NCI-H128 (cell line): ENCODE results near the gene PSMD12.
"Not testable (repeated sequence)": the region's sequence is repeated elsewhere in the genome, so short reads cannot be mapped to it uniquely, and the experiment has no call there.

Experiments used
- DNase-seq: peaks from one replicate; lab custom pipeline; 2025; ENCODE audit not compliant: unreplicated experiment; lab: John Stamatoyannopoulos, UW

PSMD12 gene

DNA sequence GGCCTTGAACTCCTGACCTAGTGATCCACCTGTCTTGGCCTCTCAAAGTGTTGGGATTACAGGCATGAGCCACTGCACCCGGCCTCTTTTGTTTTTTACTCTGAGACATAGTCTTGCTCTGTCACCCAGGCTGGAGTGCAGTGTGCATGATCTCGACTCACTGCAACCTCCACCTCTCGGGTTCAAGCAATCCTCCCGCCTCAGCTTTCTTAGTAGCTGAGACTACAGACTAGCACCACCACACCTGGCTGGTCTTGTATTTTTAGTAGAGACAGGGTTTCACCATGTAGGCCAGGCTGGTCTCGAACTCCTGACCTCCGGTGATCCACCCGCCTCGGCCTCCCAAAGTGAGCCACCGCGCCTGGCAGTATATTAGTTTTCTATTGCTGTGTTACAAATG is 22.2 kb upstream of the PSMD12 start:
- not testable (repeated sequence) for DNase-seq

DNA sequence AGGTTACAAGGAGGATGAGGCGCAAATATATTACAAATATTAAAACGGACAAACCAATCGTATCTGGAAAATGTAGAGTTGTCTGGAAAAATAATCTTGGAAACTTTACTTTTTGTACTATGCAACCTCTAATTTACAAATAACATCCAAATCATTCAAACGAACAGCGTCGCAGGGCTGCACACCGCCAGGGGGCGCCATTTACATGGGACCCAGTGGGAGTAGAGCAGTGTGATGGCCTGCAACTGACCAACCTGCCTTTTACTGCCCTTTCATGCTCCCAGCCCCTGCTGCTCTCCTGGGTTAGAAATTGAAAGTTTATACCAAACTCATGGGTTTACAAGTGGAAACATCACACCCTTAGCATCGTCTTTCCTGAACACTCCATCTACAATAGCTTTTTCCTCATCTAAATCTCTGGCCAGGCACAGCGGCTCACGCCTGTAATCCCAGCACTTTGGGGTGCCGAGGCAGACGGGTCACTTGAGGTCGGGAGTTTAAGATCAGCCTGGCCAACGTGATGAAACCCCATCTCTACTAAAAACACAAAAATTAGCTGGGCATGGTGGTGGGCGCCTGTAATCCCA is 20.7 kb upstream of the PSMD12 start:
- no peak for DNase-seq

DNA sequence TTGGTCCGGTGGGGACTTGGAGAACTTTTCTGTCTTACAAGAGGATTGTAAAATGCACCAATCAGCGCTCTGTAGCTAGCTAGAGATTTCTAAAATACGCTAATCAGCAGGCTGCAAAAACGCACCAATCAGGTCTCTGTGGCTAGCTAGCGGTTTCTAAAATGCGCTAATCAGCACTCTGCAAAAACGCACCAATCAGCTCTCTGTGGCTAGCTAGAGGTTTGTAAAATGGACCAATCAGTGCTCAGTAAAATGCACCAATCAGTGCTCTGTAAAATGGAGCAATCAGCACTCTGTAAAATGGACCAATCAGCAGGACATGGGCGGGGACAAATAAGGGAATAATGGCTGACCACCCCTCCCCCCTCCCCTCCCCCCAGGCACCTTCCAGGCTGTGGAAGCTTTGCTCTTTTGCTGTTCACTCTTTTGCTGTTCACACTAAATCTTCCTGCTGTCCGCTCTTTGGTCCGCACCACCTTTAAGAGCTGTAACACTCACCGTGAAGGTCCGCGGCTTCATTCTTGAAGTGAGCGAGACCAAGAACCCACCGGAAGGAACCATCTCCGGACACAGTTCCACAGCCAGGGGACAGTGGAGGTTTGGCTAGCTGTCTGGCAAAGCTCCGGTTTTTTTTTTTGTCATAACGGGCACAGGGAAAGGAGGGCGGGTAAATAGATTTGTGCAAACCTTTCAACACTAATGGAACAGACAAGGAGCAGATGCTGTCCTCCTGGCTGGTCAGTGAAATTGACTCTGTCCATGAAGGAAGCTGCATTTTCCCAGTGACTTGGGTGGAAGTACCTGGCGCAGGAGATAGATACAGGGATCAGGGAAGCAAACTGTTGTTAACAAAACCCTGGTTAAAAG is 19.0 kb upstream of the PSMD12 start:
- DNase-seq: no peak

DNA sequence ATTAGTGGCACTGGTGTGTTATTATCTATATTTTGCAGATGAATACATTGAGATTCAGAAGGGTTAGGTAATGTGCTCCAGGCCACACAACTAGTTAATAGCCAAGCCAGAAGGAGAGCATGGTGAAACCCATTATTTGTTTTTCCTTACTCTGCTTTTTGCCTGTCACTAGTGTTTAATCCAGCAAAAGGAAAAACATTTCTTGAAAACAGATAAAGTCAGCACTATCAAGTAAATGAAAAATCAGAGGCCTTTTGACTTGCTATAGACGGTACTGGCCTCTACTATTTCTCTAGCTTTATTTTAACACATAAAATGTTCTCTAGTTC is 15.5 kb upstream of the PSMD12 start:
- DNase-seq: no peak

DNA sequence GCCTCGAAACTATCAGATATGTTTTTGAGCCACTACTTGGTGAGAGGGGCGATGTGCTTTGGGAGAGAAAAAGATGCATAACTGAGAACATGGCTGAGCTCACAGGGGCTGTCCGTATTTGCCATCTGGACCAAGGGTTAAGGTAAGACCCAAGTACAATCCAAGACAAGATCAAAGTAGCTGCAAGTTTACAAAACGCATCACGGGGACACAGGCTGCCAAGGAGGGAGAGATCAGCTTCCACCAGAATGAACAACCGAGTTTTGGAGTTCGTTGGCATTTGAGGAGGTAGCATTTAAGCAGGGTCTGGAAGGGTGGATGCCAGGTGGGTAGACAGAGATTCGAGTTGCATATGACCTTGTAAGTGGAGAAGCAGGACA is 12.9 kb upstream of the PSMD12 start:
- DNase-seq: no peak

DNA sequence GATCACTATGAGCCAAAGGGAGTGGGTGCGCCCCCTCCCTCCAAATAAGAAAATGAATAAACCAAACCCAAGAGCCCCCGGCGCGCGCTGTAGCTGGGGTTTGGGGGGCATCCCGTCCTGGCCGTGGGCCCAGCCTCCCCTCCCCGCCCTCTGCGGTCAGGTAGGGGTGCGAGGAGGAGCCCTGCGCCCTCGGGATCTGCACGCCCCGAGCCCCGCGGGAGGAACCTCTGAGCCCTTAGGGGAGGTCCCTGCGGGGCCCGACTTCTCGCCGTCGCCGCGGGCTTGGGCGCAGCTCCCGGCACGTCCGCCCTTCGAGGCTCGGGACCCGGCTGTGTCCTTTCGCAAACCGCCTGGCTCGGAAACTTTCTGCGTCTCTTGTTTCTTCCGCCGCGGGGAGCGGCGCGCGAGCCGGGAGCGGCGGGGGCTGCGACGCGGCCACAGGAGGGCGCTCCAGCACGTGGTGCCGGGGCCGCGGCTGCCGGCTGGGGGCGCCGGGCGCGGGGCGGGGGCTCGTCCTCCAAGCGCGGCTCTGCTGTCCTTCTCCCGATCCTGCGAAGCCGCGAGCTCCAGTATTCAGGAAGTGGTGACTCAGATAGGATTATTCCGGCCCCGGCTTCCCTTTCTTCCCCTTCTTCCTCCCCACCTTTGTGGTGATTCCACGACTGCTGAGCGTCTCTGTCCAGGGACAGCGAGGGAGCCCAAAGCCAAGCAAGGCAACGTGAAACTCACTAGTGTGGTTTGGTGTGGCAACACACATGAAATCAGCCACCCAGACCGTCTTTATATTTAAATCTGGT is 12.3 kb upstream of the PSMD12 start:
- DNase-seq: peak; percentile 11

DNA sequence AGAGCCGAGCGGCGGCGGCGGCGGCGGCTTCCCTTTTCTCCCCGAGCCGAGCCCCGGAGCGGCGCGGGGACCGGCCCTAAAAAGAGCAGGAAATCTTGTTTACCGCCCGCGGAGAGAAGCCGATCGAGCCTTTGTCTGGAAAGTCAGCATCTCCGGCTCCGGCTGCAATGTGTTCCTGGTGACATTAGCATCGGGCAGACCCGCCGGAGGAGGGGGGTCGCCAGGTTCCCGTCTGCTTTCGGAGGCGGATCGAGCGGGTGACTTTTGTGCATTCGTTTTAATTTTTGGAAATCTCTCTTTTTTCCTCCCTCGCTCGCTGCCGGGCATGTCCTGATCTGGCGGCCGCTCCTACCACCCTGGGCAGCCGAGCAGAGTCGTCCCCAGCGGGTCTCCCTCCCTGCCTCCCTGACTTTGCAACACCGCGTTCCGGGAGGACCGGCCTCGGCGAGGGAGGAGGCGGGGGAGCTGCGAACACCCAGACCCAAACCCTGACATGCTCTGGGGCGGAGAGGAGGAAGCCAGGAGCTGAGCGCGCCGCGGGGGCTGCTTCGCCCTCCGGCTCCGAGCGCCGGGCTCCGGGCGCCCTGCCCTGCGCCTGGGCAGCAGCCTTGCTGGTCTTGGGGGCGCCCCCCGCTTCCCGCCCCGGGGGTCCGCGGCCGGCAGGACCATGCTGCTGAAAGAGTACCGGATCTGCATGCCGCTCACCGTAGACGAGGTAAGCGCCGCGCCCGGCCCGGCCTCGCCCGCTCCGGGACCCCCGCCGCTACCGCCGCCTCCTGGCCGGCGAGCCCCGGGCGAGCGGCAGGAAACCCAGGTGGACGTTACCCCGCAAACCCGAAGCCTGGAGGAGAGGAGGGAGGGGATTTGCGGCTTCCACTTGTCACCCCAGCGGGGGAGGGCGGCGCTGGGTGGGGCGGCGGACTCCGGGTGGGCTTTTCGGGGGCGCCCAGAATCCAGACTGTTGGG is 11.4 kb upstream of the PSMD12 start:
- peak; percentile 41 for DNase-seq

DNA sequence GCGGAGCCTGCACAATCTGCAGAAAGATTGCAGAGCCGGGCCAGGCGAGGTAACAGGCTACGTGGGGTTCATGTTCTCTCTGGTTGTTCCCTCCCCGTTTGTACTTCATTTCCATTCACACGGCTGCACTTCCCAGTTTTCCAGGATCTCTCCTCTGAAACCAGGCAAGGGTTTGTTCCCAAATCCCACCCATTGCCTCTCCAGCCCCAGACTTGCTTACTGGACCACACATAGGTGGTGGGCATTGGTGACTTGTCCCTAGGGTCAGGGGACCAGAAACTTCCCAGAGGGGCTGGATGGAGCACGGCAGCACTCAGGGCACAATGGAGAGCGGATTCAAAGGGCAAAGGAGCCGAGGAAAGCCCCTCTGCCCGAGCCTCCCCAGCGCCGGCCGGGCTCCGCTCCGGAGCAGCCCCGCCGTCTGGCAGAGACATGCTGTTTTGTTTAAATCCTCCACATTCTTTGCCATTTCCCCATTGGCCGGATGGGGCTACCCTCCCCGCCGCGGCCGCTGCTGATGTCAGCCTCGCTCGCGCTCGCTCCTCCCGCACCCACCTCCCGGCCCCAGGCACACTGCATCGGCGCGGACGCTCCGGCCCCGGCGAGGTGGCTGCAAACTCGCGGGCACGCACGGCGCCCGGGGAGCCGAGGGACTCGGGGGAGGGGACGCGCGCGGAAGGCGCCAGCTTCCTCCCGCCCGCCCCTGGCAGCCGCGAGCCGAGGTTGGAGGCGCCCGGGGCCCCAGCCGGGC is 10.5 kb upstream of the PSMD12 start, which contains the start of gene PITPNC1:
PITPNC1 (plus strand) TSS at position 545 of the 751 bp plus-strand sequence.
- DNase-seq: peak; percentile 41

DNA sequence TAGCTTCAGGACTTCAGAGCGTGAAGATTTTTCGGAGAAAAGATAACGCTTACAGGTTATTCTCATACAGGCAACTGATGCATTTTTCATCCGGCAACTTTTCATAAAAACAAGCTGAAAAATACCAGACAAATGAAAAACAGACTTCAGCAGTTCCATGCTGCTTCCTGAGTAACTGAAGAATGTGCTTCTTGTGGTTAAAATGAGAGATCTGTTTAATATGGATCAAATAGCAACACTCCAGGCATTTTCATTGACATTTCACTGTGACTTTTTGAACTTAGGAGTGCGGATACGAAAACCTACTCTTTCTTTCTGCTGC is 10.0 kb upstream of the PSMD12 start:
- DNase-seq: no peak

DNA sequence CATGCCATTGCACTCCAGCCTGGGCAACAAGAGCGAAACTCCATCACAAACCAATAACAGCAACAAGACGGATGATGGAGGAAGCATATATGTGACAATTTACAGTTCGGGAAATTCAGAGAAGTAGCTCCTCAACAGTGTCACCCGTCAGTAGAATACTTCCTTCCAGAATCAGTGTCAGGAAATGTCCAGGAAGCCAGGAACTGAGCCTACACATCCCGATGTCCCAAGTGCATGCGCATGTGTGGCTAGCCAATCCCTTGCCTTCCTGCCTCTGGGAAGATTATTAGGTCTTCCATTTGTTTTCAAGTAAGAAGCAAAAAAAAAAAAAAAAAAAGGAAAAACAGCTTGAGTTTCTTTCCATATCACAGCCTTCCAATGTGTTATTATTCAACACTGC is 9.3 kb upstream of the PSMD12 start:
- DNase-seq: no peak

DNA sequence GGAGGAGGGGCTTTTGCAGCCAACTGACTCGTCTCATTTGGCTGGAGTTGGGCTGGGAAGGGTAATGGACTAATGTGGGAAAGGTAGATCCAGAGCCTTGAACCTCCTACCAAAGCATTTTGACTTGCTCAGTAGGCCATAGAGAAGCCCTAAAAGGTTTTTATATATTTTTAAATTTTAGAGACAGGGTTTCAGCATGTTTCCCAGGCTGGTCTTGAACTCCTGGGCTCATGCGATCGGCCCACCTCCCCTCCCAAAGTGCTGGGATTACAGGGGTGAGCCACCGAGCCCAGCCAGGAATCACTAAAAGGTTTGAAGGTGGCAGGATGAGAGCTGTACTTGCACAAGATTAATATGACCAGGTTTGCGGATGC is 8.7 kb upstream of the PSMD12 start:
- DNase-seq: no peak

DNA sequence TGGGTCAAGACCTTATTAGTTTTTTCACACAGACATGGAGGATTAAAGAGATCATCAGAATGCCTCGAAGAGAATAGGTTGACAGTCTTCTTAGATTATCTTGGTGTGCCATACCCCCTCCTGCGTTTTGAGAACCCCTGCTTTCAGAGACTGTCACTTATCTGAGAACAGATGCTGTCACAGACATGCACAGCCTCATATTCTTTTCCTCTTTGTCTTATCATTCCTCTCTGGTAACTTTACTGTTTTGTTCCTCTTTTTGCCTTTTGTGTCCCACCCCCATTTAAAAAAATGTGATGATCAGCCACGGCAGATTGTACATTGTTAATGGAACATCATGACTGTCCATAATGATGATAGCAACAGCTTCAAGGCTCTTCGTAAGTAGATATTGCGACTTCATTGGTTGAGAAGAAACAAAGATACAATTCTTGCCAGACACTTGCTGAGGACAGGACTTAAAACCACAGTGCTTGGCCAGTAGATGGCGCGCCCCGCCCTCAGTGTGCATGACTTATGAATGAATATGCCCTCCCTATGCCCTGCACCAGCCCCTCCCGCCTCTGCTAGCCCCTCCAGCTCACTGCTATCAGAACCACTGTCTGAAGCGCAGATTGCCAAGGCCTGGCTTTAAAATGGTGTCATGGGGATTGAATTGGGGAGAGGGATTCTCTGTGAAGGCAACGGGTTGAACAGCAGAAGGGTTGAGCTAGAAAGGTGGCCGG is 8.1 kb upstream of the PSMD12 start:
- DNase-seq: peak; percentile 11

DNA sequence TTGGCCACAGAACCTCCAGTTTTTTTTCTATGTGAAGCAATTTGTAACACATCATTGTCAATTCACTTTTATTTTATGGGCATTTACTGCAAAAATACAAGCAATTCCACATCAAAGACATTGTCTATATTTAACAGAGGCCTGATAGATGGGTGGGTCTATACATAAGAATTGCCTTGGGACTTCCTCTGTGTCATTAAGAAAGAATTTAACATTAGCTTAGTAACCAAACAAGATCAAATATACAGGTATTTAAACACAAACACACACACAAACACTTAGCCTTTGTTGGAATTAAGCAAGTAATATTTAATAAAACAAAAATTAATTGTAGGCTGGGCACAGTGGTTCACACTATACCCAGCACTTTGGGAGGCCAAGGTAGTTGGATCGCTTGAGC is 6.4 kb upstream of the PSMD12 start:
- DNase-seq: no peak

DNA sequence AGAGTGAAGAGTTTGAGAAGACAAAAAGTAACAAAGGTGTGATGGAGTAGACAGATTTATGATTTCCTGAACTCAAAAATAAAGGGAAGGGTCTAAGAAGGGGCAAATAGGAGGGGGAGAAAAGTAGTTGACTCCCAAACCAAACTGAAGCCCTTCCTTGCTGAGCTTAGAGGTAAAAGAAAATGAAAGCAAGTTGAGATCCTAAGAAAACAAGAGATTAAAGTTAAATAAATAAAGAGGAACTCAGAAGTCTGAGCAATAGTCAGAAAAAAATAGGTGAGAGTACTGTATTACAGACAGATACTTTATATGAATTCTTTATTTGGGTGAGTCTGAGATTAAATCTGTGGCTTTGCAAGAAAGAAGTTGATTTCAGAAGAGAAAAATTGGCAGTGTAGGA is 3.3 kb upstream of the PSMD12 start:
- DNase-seq: no peak

DNA sequence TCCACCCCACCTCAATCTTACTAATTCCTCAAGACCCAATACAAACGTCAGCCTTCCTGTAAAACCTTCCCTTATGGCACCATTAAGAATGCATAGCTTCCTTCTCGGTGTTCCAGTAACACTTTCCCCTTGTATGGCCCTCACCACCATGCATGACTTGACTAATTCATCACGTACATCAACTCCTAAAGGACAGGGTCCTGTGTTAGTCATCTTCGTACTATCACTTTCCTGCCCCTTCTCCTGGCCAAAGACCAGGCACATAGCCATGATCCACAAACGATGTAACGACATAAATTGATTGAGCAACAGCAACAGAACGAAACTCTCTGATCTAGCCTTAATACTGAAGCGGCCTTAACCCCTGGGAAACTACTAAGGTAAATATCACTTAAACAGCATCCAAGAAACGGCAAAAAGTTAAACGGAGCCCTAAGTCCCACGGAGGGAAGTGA is 612 bp downstream of the PSMD12 start:
- DNase-seq: no peak

DNA sequence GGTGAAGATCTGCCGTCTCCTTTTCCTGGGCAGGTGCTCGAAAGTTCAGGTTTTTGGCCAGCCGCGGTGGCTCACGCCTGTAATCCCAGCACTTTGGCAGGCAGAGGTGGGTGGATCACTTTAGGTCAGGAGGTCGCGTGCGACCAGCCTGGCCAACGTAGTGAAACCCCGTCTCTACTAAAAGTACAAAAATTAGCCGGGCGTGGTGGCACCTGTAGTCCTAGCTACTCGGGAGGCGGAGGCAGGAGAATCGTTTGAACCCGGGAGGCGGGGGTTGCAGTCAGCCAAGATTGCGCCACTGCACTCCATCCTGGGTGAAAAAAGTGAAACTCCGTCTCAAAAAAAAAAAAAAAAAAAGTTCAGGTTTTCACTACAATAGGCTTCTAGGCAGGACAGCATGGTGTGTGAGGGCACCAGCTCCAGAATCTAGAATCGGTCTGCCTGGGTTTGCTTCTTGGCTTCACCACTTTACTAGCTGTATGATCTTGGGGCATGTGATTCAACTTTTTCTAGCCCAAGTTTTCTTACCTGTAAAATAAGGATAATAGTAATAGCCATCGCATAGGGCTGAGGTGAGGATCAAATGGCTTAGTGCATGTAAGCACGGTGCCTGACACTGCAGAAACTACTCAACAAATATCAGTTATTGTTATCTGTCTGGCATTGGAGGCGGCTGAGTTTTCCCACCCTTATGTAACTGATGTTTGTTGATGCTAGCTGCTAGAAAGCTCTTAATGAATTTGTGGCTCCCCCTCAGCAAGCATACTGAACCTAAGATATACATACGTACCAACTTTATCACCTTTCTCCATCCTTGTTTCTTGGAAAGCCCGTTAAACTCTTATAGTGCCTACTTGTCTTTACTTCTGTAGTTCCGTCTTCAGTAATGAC is 1.3 kb downstream of the PSMD12 start:
- no peak for DNase-seq

DNA sequence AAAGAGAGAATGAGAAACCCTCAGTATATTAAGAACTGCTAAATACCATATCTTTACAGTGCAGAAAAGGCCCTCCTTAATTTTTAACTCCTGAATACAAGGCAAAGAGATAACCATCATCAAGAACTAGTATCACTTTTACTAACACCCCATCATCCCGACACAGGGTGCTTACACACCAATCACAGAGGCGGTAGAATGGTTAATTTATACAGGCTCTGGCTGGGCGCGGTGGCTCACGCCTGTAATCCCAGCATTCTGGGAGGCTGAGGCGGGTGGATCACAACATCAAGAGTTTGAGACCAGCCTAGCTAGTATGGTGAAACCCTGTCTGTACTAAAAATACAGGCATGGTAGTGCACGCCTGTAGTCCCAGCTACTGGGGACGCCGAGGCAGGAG is 4.2 kb downstream of the PSMD12 start:
- no peak for DNase-seq

DNA sequence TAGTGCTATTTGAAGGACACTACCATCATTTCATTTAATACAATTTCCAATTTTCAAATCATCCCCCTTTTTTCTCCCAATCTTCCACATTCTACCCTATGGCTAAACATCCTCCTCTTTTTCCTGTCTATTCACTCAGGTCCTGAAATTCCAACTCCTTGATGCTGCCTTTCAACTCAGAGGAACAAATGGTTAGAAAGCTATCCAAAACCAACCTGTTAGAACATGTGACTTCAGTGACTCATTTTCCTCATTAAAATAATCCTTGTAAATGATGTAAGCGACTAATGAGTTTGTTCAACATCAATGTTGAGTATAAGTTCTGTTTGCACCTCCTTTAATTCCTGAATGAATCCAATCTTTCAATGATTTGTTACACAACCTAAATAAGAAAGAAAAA is 5.5 kb downstream of the PSMD12 start:
- no peak for DNase-seq
